BJ (cell line): ENCODE data around the gene PPP1R2. TPM values are rescaled to one million over a fixed set of nuclear protein-coding genes. Genes with fewer than 3 reads are reported as not detected.

ENCODE experiments used
- CTCF ChIA-PET: fragments of 350-600 bp; formaldehyde crosslinking; extraction: SDS; loops from one replicate; lab custom pipeline; 2021; ENCODE audit warnings: antibody characterized with exemption, inconsistent platforms; lab: Yijun Ruan, JAX
- POLR2A ChIA-PET: fragments of 300-600 bp; sonication (Branson Sonifier 250); formaldehyde crosslinking; extraction: SDS; loops from one replicate; lab custom pipeline; 2021; ENCODE audit warnings: antibody characterized with exemption; lab: Charles Lee
- DNase-seq: peaks from one replicate; pipeline ENCODE4 v3.0.0-alpha.2; 2011; ENCODE audit warnings: low read depth
- H3K27me3 ChIP-seq: 2 replicates; pipeline ENCODE4 v1.6.0; 2011; ENCODE audit warnings: low read length; ENCODE audit not compliant: control insufficient read depth, insufficient read depth
- H3K36me3 ChIP-seq: 2 replicates; pipeline ENCODE4 v1.5.1; 2011; ENCODE audit warnings: low read length; ENCODE audit not compliant: control insufficient read depth, insufficient read depth
- H3K4me3 ChIP-seq: 2 replicates; pipeline ENCODE4 v1.5.1; 2011; ENCODE audit warnings: low read depth, mild to moderate bottlenecking, control low read depth, low read length
- CTCF ChIP-seq: IDR thresholded peaks from 2 replicates; pipeline ENCODE4 v1.5.1; 2011; ENCODE audit warnings: low read depth, mild to moderate bottlenecking, control low read depth, inconsistent platforms, low read length, moderate library complexity; ENCODE audit not compliant: insufficient read depth
- polyA plus RNA-seq: library from polyadenylated mRNA; depleted of rRNA; stranded (reverse); fragments of >200 nt; gene quantifications from 2 replicates; pipeline ENCODE4 v1.2.3, GENCODE V29; 2011

Gene PPP1R2
- polyA plus RNA-seq, 1 experiment: 41.9 TPM

- H3K4me3 ChIP-seq: no peak overlapping the region
- TF ChIP-seq CTCF: no peak
- DNase-seq: no peak
- no peaks in the 10 kb centered on the region for H3K27me3 ChIP-seq
- POLR2A ChIA-PET: interaction anchor here (0.6 kb wide), 1 partner anchor 10 kb away, joined by 3 read pairs; no protein-coding TSS in a partner anchor
- H3K36me3 ChIP-seq: no peaks in the 10 kb centered on the region
- CTCF ChIA-PET: interaction anchor here (1.1 kb wide), 1 partner anchor 302 kb away, joined by 3 read pairs; the partner anchor contains the start of gene XXYLT1
Observed at GRCh38 chr3:195573611-195574496, 30.7 kb upstream of the PPP1R2 start.

GRCh38 chr3:195571361-195571760 is 28.2 kb upstream of the PPP1R2 start:
- TF ChIP-seq CTCF: no peak
- DNase-seq: no peak
- POLR2A ChIA-PET: no interaction called here

GRCh38 chr3:195570912-195571311 is 27.8 kb upstream of the PPP1R2 start:
- DNase-seq: no peak
- TF ChIP-seq CTCF: no peak
- ChIA-PET CTCF (interaction anchor here (2.4 kb wide), 1 partner anchor 12 kb away, joined by 5 read pairs; no protein-coding TSS in a partner anchor), POLR2A (no interaction called here)
- H3K27me3 ChIP-seq: peaks cover 2% of the 10 kb centered on the region; the same call in 1 of the 2 replicates
- H3K36me3 ChIP-seq: no peaks in the 10 kb centered on the region
- no peak overlapping the region for H3K4me3 ChIP-seq

More at GRCh38 chr3:195571361-195571760, 28.2 kb upstream of the PPP1R2 start:
- H3K4me3 ChIP-seq: no peak overlapping the region
- CTCF ChIA-PET: interaction anchor here (2.4 kb wide), 1 partner anchor 13 kb away, joined by 5 read pairs; no protein-coding TSS in a partner anchor
- no peaks in the 10 kb centered on the region for H3K36me3 ChIP-seq
- H3K27me3 ChIP-seq: peaks cover 2% of the 10 kb centered on the region; the same call in 1 of the 2 replicates

- CTCF ChIA-PET: interaction anchor here (2.4 kb wide), 1 partner anchor 12 kb away, joined by 5 read pairs; no protein-coding TSS in a partner anchor
- H3K4me3 ChIP-seq: no peak overlapping the region
- H3K27me3 ChIP-seq: peaks cover 2% of the 10 kb centered on the region; the same call in 1 of the 2 replicates
- TF ChIP-seq CTCF: no peak
- POLR2A ChIA-PET: no interaction called here
- DNase-seq: no peak
- H3K36me3 ChIP-seq: no peaks in the 10 kb centered on the region
Observed at GRCh38 chr3:195570344-195570743, 27.2 kb upstream of the PPP1R2 start.

GRCh38 chr3:195568630-195569029 is 25.5 kb upstream of the PPP1R2 start:
- ChIA-PET CTCF (interaction anchor here (2.2 kb wide), 1 partner anchor 10 kb away, joined by 8 read pairs; no protein-coding TSS in a partner anchor), POLR2A (no interaction called here)
- Histone ChIP-seq H3K4me3 (no peak overlapping the region), H3K27me3 (peaks cover 2% of the 10 kb centered on the region; the same call in 1 of the 2 replicates), H3K36me3 (no peaks in the 10 kb centered on the region)
- no peak for DNase-seq
- TF ChIP-seq CTCF: no peak
